IgD-negative memory B cell (primary cell): Measurements from ENCODE around the gene EHBP1L1. TPM values are rescaled to one million over a fixed set of nuclear protein-coding genes. Genes with fewer than 3 reads are reported as not detected.
A peak's percentile ranks its signal among the peaks of the same experiment; 100 is the strongest.

ENCODE experiments used
- H3K27ac Mint-ChIP-seq, 3 donors: one replicate each; pipeline ENCODE4 v1.8.0; 2020 to 2022; ENCODE audit warnings: mild to moderate bottlenecking in 3 of 3, mixed read lengths in 3 of 3, moderate library complexity in 1 of 3
- H3K27me3 Mint-ChIP-seq: one replicate; pipeline ENCODE4 v1.8.0; 2021; ENCODE audit warnings: mixed read lengths
- H3K36me3 Mint-ChIP-seq: one replicate; pipeline ENCODE4 v1.8.0; 2020; ENCODE audit warnings: mild to moderate bottlenecking, mixed read lengths
- H3K4me1 Mint-ChIP-seq, 3 donors: one replicate each; pipeline ENCODE4 v1.8.0; 2020 to 2022; ENCODE audit warnings: mixed read lengths in 3 of 3, mild to moderate bottlenecking in 1 of 3
- H3K4me3 Mint-ChIP-seq, 4 donors: one replicate each; pipeline ENCODE4 v1.8.0; 2020 to 2022; ENCODE audit warnings: mild to moderate bottlenecking in 4 of 4, mixed read lengths in 4 of 4, moderate library complexity in 3 of 4
- H3K9me3 Mint-ChIP-seq, 3 donors: one replicate each; pipeline ENCODE4 v1.8.0; 2020 to 2021; ENCODE audit warnings: mixed read lengths in 3 of 3, mild to moderate bottlenecking in 1 of 3
- polyA plus RNA-seq: library from polyadenylated mRNA; unstranded; fragments of 300-500 nt; fragmentation: Illumina TruSeq; gene quantifications from one replicate; pipeline ENCODE4 v1.2.3, GENCODE V29; 2021

EHBP1L1 gene
- polyA plus RNA-seq, 1 donor from 2014 or later: 16.1 TPM

- H3K9me3 Mint-ChIP-seq: no peaks in the 10 kb centered on the region
- H3K4me3 Mint-ChIP-seq: peak overlapping the region; percentile 94 to 99 (median 96)
- H3K4me1 Mint-ChIP-seq: peaks cover 8 to 22% (median 15%) of the 10 kb centered on the region in 3 donors
- peaks cover 3% of the 10 kb centered on the region for H3K36me3 Mint-ChIP-seq
- no peaks in the 10 kb centered on the region for H3K27me3 Mint-ChIP-seq
- peak overlapping the region; percentile 97 to 99 (median 98) for H3K27ac Mint-ChIP-seq
These were observed 64.8 kb downstream of the EHBP1L1 start for GRCh38 chr11:65640483-65641296.

DNA sequence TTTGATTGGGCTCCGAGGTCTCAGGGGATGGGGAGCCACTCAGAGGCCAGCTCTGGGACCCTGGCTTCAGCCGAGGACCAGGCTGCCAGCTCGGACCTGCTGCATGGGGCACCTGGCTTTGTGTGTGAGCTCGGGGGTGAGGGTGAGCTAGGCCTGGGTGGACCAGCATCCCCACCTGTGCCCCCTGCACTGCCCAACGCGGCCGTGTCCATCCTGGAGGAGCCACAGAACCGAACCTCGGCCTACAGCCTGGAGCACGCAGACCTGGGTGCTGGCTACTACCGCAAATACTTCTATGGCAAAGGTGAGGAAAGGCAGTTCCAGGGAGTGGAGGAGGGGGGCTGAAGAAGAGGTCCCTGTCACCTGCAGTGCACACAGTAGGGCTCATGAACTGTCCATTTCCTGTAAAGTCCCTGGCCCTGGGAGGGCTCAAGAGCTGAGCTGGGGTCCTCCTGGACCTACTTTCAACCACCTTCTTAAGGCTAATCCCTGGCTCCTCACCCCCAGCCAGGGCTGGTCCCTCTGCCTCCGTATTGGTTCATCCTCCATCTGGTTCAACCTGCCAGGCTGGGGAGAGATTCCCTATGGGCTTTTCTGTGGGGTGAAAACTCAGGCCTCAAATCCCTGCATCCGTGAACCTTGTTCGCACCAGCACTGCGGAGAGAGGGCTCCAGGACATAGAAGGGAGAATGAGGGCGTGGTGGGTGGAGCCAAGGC lies 65.6 kb downstream of the EHBP1L1 start:
- H3K27me3 Mint-ChIP-seq: no peaks in the 10 kb centered on the region
- H3K4me1 Mint-ChIP-seq: peaks cover 8 to 22% (median 15%) of the 10 kb centered on the region in 3 donors
- peak overlapping the region; percentile 94 to 99 (median 96) for H3K4me3 Mint-ChIP-seq

More for the DNA sequence above, 65.6 kb downstream of the EHBP1L1 start:
- Mint-ChIP-seq H3K27ac (peak overlapping the region; percentile 97 to 99 (median 98)), H3K36me3 (peaks cover 4% of the 10 kb centered on the region), H3K9me3 (no peaks in the 10 kb centered on the region)

Other genes starting within 250 kb of the EHBP1L1 start
- 77.7 TPM for gene DPF2, start 242.2 kb upstream of the EHBP1L1 start, polyA plus RNA-seq
- 2.3 TPM for gene TIGD3, start 221.3 kb upstream of the EHBP1L1 start, polyA plus RNA-seq
- gene SLC25A45, start 193.4 kb upstream of the EHBP1L1 start, polyA plus RNA-seq: 17.8 TPM
- gene FRMD8, start 189.4 kb upstream of the EHBP1L1 start, polyA plus RNA-seq: 54.2 TPM
- 1.2 TPM for gene NEAT1, start 153.3 kb upstream of the EHBP1L1 start, polyA plus RNA-seq
- 3,054 TPM for gene MALAT1, start 77.0 kb upstream of the EHBP1L1 start, polyA plus RNA-seq
- gene SCYL1, start 51.0 kb upstream of the EHBP1L1 start, polyA plus RNA-seq: 34.0 TPM
- gene LTBP3, start 17.7 kb upstream of the EHBP1L1 start, polyA plus RNA-seq: 37.4 TPM
- 86.4 TPM for gene ZNRD2, start 5.6 kb upstream of the EHBP1L1 start, polyA plus RNA-seq
- 49.0 TPM for gene FAM89B, start 3.5 kb upstream of the EHBP1L1 start, polyA plus RNA-seq
- not detected for gene KCNK7, start 19.7 kb downstream of the EHBP1L1 start, polyA plus RNA-seq
- gene MAP3K11, start 38.2 kb downstream of the EHBP1L1 start, polyA plus RNA-seq: 26.5 TPM
- 6.8 TPM for gene PCNX3, start 39.7 kb downstream of the EHBP1L1 start, polyA plus RNA-seq
- 253 TPM for gene SIPA1, start 62.0 kb downstream of the EHBP1L1 start, polyA plus RNA-seq
- gene RELA, start 86.9 kb downstream of the EHBP1L1 start, polyA plus RNA-seq: 66.7 TPM
- 62.6 TPM for gene KAT5, start 136.2 kb downstream of the EHBP1L1 start, polyA plus RNA-seq
- 120 TPM for gene RNASEH2C, start 144.7 kb downstream of the EHBP1L1 start, polyA plus RNA-seq
- 17.2 TPM for gene AP5B1, start 204.9 kb downstream of the EHBP1L1 start, polyA plus RNA-seq
- not detected for gene OVOL1, start 211.0 kb downstream of the EHBP1L1 start, polyA plus RNA-seq